Measurements from ENCODE around the gene ITGA11.

Gene ITGA11

DNA sequence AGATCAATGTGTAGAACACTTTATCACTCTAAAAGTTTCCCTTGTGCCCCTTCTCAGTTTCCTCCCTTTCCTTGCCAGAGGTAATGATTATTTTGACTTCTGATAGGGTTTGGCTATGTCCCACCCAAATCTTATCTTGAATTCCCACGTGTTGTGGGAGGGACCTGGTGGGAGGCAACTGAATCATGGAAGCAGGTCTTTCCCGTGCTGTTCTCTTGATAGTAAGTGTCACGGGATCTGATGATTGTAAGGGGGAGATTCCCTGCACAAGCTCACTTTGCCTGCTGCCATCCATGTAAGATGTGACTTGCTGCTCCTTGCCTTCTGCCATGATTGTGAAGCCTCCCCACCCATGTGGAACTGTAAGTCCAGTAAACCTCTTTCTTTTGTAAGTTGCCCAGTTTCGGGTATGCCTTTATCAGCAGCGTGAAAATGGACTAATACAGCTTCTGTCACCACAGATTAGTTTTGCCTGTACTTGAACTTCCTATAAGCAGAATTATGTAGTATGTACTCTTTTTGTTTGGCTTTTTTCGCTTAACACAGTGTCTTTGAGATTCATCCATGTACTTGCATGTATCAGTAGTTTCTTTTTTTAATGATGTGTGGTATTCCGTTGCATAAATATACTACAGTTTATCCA lies 147.2 kb downstream of the ITGA11 start:
- DNase-seq: no peak

DNA sequence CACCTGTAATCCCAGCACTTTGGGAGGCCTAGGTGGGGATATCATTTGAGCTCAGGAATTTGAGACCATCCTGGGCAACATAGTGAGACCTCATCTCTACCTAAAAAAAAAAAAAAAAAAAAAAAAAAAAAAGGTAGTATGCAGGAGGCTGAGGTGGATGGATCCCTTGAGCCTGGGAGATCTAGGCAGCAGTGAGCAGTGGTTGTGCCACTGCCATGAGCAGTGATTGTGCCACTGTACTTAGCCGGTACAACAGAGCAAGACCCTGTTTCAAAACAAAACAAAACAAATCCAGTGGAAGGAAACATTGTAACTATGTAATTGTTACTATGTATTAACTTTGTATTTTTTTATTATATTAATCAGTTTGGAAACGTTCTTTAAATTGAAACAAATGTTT lies 148.6 kb downstream of the ITGA11 start:
- DNase-seq: no peak

DNA sequence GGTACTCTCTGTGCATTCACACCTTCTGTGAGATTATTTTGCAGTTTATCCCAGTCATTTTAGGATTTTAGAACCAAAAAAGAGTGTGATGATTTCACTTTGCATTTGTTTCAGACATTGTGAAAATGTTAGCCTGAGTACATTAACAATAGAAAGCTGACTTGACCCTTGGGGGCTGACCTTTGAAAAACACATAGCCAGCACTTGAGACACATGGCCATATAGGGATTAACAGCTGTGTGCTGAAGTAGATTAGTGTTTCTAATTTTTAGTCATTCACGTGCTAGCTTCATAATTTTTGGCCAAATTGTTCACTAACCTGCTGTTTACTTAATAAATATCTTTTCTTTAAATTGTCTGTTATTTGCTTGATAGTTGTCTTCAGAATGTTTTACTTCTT lies 151.0 kb downstream of the ITGA11 start:
- no peak for DNase-seq

DNA sequence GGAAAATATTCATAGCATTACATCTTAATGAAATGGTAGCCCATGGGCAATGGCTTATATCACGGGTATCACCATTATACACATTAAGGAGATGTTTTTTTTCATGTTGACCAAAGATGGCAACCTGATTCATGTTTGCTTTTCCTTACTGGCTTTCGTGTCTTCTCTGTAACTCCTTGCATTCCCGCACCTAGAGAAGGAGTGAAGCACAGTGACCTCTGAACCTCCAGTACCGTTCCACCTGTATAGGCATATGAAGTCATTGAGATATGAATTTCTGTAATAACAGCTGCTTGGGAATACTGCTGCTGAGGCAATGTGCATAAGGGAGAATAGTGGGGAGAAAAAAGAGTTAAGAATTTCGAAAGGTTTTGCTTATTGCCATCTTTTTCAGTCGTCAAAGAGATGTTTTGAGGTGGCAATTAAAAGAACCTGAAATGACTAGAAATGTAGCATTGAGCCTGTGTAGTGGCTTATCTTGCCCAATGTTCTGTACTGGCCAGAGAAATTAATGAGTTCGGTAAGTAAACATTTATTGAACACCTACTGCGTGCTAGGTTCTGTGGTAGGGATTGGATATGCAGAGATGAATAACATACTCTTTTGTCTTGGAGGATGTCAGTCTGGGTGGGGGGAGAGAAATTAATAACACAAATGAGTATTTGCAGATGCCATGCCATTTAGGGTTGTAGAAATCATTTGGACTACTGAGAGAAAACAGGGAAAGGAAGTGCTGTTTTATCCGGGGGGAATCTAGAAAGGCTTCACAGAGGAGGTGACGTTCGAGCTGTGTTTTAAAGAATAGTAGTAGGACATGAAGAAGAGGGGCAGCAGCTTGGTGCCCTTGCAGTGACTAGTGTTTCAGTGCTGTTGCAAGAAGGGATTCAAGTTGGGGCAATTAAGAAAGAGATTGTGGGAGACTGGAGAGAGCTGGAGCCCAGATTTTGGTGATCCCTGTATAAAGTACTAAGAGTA lies 151.9 kb downstream of the ITGA11 start:
- no peak for DNase-seq

DNA sequence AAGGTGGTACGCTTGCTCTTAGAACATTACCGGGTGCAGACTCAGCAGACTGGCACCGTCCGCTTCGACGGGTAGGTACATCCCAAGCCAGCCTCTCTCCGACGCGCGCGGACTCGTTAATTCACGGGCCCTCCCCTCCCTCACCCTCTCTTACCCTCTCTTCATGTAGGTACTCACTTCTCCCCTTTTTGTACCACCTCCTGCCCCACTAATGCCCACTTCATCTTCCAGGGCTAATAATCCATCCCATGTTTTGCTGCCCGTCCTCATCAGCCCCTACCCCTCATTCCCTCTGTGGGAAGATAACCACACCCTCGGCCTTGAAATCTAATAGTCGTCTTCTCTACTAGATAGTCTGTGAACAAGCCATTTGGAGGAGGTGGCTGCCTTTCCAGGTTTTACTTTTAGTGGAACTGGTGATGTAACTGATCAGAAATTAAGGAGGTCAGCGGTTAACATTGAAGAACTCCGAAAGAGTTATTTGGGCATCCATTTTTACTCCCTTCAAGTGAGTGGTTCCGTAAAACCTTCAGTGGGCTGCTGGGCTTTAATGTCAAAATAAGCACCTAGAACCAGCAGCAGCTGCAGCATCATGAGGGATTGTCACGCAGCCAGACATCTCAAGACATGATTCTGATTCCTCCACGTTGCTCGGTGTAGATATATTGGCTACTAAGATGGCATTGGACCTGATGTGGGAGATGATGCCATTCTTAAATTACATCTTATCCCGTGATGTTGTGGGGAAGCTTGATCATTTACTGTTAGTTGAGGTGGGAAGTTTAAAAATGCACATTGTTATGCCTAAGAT lies 153.2 kb downstream of the ITGA11 start:
- DNase-seq: no peak

DNA sequence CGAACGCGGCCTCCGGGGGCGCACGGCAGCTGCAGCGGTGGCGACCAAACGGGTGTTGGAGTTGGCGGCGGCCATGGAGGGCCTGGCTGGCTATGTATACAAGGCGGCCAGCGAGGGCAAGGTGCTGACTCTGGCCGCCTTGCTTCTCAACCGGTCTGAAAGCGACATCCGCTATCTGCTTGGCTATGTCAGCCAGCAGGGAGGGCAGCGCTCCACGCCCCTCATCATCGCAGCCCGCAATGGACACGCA lies 153.7 kb downstream of the ITGA11 start:
- peak; percentile 77 for DNase-seq

DNA sequence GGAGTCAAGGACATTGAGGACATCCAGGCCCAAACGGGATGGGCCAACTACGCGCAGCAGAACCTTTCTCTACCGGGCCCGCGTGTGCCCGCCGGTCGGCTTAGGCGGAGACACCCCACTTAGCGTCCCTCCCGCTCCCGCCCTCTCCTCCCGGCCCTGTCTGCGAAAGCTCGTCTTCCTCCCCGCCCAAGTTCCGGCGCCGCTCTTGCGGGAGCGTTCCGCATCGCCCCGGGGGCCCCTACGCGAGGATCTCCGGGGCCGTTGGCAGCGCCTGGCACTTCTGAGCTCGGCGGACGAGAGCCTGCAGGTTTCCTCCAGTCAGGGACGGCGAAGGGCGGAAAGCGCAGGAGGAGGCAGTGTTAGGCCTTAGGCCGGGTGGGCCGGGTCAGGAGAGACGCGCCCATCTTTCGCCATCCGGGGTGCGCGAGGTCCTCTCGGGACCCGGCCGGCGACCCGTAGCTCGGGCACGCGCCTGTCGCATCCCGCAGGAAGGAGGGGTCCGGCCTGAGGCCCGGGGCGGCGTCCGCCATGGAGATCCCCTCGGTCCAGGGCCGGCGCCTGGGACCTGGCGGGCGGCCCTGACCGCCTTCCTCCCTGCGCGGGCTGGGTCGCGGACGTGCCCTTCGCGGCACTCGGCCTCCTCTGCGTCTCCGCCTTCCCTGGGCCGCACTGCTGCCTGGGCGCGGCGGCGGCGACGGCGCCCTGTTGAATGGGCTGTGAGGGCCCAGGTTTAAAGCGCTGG lies 154.2 kb downstream of the ITGA11 start, which contains the start of gene FEM1B:
FEM1B (plus strand) TSS at position 143 of the 742 bp plus-strand sequence. CDS start 673 bp downstream, outside the sequence.
- peak; percentile 89 for DNase-seq

DNA sequence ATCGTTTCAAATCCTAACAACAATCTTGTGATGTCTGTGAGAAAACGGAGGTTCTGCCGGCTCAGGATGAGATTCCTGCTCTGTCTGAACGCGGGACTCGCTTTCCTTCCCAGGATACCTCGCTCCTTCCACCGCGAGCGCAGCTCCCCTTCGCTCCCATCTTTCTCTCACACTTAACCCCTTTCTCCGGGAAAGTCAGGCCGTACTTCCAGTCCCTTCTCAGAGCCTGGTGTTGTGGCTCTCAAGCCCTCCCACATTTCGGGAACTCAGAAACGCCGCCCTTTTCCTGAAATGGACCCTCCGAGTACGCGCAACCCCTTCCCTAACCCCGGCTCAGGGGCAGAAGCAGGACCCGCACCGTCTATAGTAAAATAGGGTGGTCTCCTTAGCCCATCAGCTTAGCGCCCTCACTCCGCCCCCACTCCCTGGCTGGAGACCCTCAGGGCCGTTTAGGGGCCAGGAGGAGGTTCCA lies 154.8 kb downstream of the ITGA11 start:
- no peak for DNase-seq

DNA sequence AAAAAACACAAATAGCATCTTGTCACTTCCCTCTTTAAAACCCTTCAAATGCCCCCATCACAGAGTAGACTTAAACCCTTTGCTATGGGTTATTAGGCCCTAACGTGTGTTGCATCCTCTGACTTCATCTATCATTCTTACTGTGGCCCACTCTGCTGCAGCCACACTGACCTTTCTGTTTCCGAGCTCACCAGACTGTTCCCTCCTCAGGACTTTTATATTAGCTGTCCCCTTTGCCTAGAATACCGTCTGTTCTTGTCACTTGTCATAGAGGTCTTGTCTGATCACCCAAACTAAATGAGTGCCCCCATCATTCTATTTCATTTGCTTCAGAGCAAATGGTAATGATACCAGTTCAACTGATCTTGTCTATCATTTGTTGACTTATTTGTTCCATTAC lies 155.3 kb downstream of the ITGA11 start:
- no peak for DNase-seq

DNA sequence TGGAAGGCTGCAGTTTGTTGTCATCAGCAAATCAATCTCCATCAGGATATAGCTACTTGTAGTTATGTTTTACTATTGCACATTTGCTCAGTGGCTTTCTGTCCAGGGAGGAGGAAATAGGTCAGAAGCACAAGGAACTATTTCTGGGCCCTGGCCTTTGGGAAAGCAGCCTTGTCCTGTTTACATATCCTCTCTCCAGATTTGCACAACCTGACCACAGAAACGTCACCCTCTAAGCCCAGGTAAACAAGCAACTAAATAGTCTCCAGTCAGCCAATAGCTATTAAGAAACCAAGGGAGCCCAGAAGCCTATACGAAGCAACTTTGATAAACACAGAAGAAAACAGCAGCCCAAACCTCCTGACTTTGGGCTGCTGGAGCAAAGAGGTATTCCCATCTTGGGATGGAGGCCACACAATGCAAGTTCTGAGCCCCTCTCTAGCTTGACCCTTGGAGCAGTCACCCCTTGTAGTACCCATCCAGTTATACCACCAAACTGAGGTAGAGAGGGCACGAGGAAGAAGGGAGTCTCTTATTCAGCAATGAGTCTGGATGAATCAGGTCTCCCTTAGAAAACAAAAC lies 156.7 kb downstream of the ITGA11 start:
- no peak for DNase-seq

DNA sequence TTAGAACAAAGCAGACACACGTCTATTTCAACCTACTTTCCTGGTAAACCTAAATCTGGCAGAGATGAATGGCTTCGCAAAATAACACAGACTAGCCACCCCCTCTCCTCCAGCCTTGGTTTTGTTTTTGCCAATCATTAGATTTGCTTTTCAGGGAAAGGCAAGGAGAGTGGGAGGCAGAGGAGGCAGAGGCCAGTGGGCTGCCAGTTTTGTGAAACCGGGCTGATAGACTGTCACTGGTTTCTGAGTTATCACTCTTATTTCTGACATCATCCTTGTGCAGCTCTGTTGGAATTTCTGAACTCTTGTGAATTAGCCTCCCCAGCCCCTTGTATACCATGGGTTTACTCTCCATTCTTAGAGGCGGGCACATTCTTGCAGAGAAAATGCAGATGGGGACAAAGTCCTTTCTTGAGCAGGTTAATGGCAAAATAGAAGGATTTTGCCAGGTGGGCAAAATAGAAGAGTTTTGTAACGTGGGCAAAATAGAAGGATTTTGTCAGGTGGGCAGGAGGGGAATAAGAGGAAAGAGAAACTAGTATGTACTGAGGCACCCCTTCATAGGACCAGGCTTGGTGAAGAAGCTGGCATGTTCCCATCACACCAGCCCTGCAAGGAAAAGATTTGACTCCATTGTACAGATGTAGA lies 157.6 kb downstream of the ITGA11 start:
- DNase-seq: no peak

DNA sequence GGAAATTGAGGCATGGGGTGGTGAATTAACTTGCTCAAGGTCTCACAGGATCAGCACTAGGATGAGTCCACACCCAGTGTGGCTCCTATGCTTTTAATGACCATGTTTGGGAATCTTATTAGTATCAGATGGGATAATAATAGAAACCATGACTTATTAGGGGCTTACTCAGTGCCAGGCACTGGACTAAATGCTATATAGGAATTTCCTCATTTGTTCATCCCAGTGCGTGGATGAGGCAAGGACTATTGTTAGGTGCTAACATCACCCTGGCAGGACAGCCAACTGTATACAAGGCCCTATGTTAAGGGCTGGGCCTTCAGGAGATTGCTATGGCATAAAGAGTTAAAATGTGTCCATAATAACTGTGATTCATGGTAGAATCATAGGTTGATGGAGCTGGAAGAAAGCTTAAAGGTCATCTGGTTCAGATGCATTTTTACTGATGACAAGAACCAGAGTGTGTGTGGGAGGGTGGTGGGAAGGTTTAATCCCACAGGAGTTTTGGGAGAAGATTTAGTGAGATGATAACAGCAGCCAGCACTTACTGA lies 159.2 kb downstream of the ITGA11 start:
- no peak for DNase-seq

DNA sequence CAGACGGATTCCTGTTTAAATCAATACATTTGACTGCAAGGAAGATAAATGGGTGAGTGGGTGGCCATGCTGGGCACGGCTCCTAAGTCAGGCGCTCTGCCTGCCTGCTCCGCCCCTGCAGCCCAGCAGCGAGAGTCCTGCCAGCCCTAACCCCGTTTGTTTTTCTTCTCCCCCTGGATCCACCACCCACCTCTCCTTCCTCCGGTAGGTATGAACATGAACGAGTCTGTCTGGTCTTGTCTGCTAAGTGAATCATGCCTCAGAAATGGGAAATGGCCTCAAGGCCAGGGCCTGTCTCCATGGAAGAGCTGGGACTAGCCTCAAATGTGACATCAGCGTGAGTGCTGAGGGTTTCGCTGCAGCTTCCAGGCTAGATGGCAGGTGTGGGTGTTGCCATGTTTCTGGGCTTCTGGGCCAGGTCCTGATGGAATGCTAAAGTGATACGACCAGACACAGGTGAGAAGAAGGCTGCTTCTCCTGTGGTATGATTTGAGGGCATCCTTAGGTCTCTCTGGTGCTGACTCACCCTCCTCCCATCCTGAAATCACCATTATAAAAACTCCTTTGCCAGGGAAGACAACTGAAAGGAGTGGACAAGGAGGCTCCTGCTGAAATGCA lies 160.0 kb downstream of the ITGA11 start:
- no peak for DNase-seq

DNA sequence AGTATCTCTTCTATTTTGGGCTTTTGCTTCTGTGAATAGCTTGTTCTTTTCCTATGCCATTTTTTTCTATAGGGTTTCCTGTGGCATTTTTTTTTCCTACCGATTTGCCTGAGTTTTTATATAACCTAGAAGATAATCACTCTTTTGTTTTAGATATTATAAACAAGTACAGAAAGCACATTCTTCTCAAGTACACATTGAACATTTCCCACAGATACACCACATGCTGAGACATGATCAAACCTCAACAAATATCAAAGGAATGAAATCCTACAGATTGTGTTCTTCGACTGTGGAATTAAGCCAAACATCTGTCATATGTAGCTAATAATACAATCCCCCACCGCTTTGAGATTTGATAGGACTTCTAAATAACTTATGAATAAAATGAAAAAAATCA lies 163.6 kb downstream of the ITGA11 start:
- DNase-seq: no peak

DNA sequence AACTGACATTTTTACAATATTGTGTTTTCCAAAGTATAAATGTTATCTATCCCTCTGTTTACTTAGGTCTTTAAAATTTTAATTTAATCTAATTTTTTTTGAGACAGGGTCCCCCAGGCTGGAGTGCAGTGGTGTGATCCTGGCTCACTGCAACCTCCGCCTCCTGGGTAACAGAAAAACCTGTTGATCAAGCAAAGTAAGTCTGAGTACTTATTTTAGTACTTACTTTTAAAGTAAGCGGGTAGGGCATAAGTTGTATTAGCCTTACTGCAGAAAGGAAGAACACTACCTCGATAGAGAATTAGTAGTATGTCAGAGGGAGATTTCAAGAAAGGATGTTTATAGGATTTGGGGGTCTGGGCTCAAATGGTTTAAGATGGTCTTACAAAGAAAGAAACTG lies 166.3 kb downstream of the ITGA11 start:
- DNase-seq: no peak

DNA sequence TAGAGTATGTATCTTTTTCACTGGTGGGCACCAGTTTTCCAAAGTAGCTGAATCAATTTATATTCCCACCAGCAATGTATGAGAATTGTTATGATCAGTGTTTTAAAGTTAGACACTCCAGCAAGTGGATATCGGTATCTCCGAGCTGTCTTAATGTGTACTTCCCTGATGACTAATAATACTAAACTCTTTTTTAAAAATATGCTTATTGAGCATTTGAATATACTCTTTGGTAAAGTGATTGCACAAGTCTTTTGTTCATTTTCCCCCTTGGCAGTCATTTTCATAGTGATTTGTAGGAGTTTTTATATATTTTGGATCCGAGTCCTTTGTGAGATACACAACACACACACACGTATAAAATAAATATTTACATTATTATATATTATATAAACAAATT lies 166.9 kb downstream of the ITGA11 start:
- DNase-seq: no peak

DNA sequence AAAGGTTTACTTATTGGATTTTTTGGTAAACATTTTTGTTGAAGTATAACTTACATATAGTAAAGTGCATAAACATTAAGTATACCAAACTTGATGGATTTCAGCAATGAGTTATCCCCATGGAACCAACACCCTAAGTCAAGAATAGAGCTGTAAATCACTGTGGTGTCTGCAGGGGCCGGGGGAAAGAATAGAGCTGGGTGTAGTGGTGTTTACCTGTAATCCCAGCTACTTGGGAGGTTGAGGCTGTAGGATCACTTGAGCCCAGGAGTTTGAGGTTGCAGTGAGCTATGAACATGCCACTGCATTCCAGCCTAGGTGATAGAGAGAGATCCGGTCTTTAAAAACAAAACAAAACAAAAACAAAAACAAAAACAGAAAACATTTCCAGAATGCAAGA lies 167.7 kb downstream of the ITGA11 start:
- DNase-seq: no peak

DNA sequence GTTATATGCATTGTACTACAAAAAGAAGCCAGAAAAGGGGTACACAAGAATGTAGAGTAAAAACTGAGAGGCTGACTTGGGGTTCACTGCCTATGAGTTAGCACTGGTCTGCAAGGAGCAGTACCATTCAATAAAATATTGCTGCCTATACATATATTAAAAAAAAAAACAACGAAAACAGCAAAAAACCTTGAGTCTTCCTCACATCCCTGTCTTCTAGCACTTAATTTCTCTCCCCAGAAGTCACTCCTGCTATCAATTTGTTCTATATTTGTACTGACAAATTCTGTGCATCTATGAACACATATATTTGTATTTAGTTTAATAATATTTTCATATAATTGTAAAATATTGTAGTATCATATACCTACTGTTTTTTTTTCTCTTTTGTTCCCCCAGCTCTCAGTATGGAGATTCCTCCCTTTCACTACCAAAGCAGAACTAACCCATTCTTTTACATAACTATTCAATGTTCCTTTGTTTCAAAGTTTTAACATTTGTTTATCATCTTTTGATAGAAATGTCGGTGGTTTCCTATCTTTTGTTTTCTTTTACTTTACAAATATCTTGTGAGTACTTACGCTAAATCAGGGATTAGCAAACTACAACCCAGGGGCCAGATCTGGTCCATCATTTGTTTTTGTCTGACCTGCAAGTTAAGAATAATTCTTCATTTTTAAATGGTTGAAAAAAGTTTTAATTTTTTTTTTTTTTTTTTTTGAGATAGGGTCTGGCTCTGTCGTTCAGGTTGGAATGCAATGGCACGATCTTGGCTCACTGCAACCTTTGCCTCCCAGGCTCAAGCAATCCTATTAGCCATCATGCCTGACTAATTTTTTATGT lies 169.2 kb downstream of the ITGA11 start:
- DNase-seq: no peak

DNA sequence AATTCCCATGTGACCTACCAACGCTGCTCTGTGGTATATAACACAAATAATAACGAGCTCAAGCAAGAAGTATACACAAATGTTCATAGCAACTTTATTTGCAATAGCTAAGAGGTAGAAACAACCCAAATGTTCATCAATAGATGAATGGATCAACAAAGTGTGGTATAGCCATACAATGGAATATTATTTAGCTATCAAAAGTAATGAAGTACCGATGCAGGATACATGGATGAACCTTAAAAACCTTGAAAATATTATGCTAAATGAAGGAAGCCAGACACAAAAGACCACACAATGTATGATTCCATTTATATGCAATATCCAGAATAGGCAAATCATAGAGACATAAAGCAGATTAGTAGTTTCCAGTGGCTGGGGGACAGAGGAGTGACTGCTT lies 170.0 kb downstream of the ITGA11 start:
- DNase-seq: no peak

DNA sequence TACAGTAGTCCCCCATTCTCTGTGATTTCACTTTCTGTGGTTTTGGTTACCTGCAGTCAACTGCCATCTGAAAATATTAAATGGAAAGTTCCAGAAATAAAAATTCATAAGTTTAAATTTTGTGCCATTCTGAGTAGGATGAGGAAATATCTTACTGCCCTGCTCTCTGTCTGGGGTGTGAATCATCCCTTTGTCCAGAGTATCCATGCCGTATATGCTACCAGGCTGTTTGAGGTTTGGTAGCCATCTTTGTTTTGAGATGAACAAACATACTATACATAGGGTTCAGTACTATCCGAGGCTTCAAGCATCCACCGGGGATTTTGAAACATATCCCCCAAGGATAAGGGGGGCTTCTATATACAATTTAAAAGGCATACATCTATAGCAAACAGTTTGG lies 170.7 kb downstream of the ITGA11 start:
- no peak for DNase-seq

All from stimulated activated naive CD4-positive, alpha-beta T cell treated with Interleukin-2 at 50 U/mL for 16 hours (primary cell).